Smooth muscle cell (in vitro differentiated cells): ENCODE results near the gene FCHO1. TPM values are rescaled to one million over a fixed set of nuclear protein-coding genes. Genes with fewer than 3 reads are reported as not detected.
"Not testable (repeated sequence)": the region's sequence is repeated elsewhere in the genome, so short reads cannot be mapped to it uniquely, and the experiment has no call there.

Source experiments
- DNase-seq: peaks from one replicate; lab custom pipeline; 2025; ENCODE audit not compliant: unreplicated experiment; lab: John Stamatoyannopoulos, UW
- H2AFZ ChIP-seq: fragments of 200-600 bp; sonication (generic); 2 replicates; pipeline ENCODE4 v1.6.0; 2016; ENCODE audit warnings: antibody characterized with exemption, low read depth, mild to moderate bottlenecking
- H3F3A ChIP-seq: fragments of 200-600 bp; sonication (generic); 2 replicates; pipeline ENCODE4 v1.6.0; 2017; ENCODE audit warnings: antibody characterized with exemption, low read depth
- H3K27ac ChIP-seq: fragments of 200-600 bp; sonication (generic); 2 replicates; pipeline ENCODE4 v1.5.1; 2016; ENCODE audit warnings: low read depth, mild to moderate bottlenecking
- H3K27me3 ChIP-seq: fragments of 200-600 bp; sonication (generic); 2 replicates; pipeline ENCODE4 v1.6.1; 2016; ENCODE audit warnings: low read depth, mild to moderate bottlenecking
- H3K36me3 ChIP-seq: fragments of 200-600 bp; sonication (generic); 2 replicates; pipeline ENCODE4 v1.5.1; 2016; ENCODE audit warnings: low read depth
- H3K4me1 ChIP-seq: fragments of 200-600 bp; sonication (generic); 2 replicates; pipeline ENCODE4 v1.5.1; 2016; ENCODE audit warnings: low read depth
- H3K4me2 ChIP-seq: fragments of 200-600 bp; sonication (generic); 2 replicates; pipeline ENCODE4 v1.6.0; 2016; ENCODE audit warnings: mild to moderate bottlenecking
- H3K4me3 ChIP-seq: fragments of 200-600 bp; sonication (generic); 2 replicates; pipeline ENCODE4 v1.5.1; 2016; ENCODE audit warnings: mild to moderate bottlenecking
- H3K79me2 ChIP-seq: fragments of 200-600 bp; sonication (generic); 2 replicates; pipeline ENCODE4 v1.6.0; 2016; ENCODE audit warnings: low read depth, mild to moderate bottlenecking
- H3K9ac ChIP-seq: fragments of 200-600 bp; sonication (generic); 2 replicates; pipeline ENCODE4 v1.6.0; 2016; ENCODE audit warnings: low read depth
- H3K9me3 ChIP-seq: fragments of 200-600 bp; sonication (generic); replicated peaks from 2 replicates; pipeline ENCODE4 v1.5.1; 2016; ENCODE audit warnings: low read depth
- H4K20me1 ChIP-seq: fragments of 200-600 bp; sonication (generic); 2 replicates; pipeline ENCODE4 v1.6.0; 2016; ENCODE audit warnings: low read depth
- CTCF ChIP-seq: fragments of 200-600 bp; sonication (generic); IDR thresholded peaks from 2 replicates; pipeline ENCODE4 v1.5.1; 2017; ENCODE audit warnings: borderline replicate concordance, mild to moderate bottlenecking, antibody characterized with exemption; ENCODE audit not compliant: insufficient read depth, poor library complexity, severe bottlenecking
- WGBS: methylation state at CpG from one replicate; pipeline ENCODE4 v1.1.7; 2016; ENCODE audit warnings: low lambda C conversion rate; 5-methylcytosine and 5-hydroxymethylcytosine counted together
- polyA plus RNA-seq: library from polyadenylated mRNA; unstranded; fragments of >200 nt; fragmentation: Nextera tagmentation; extraction: Ambion mirVana; gene quantifications from 2 replicates; pipeline ENCODE4 v1.2.1, GENCODE V29; 2016
- total RNA-seq: library from RNA; depleted of rRNA; stranded (reverse); fragments of >200 nt; gene quantifications from 2 replicates; pipeline ENCODE4 v1.2.3, GENCODE V29; 2014

FCHO1 gene
- total and polyA plus RNA-seq, 2 experiments from 2014 or later = 1.0 to 5.3 TPM

- 70% methylated on average over 1 of the region's 1 CpG for WGBS
- no peaks in the 10 kb centered on the region for H3K36me3 ChIP-seq
- H3K4me2 ChIP-seq = no peak overlapping the region
- H3K79me2 ChIP-seq = no peaks in the 10 kb centered on the region
- no peaks in the 10 kb centered on the region for H3K9me3 ChIP-seq
- H3K4me1 ChIP-seq = no peaks in the 10 kb centered on the region
- H3K27me3 ChIP-seq = peaks cover 36% of the 10 kb centered on the region
- H3F3A ChIP-seq = no peaks in the 10 kb centered on the region
- peak overlapping the region; percentile 23 for H3K4me3 ChIP-seq
- H3K27ac ChIP-seq = peak overlapping the region; percentile 13
- no peak for TF ChIP-seq CTCF
- DNase-seq = no peak
- no peak overlapping the region for H3K9ac ChIP-seq
- no peak overlapping the region for H2AFZ ChIP-seq
- H4K20me1 ChIP-seq = no peaks in the 10 kb centered on the region
Measured at GRCh38 chr19:17796838-17797423, 45.7 kb downstream of the FCHO1 start.

GRCh38 chr19:17797424-17798201 is 46.3 kb downstream of the FCHO1 start:
- no peak overlapping the region for H3K4me3 ChIP-seq
- H3K36me3 ChIP-seq = no peaks in the 10 kb centered on the region
- no peaks in the 10 kb centered on the region for H4K20me1 ChIP-seq
- H3F3A ChIP-seq = no peaks in the 10 kb centered on the region
- no peaks in the 10 kb centered on the region for H3K4me1 ChIP-seq
- H3K9me3 ChIP-seq = no peaks in the 10 kb centered on the region
- peak overlapping the region; percentile 13 for H3K27ac ChIP-seq
- no peaks in the 10 kb centered on the region for H3K79me2 ChIP-seq
- H2AFZ ChIP-seq = no peak overlapping the region
- H3K9ac ChIP-seq = no peak overlapping the region
- no peak overlapping the region for H3K4me2 ChIP-seq
- 68% methylated on average over 11 of the region's 11 CpGs for whole genome bisulfite sequencing
- no peak for DNase-seq
- peaks cover 36% of the 10 kb centered on the region for H3K27me3 ChIP-seq
- no peak for TF ChIP-seq CTCF

DNA sequence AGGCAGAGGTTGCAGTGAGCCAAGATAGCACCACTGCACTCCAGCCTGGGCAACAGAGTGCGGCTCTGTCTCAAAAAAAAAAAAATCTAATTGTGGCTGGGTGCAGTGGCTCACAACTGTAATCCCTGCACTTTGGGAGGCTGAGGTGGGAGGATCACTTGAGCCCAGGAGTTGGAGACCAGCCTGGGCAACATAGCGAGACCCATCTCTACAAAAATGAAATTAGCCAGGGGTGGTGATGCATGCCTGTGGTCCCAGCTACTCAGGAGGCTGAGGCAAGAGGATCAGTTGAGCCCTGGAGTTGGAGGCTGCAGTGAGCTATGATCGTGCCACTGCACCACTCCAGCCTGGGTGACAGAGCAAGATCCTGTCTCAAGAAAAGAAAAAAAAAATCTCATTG is 47.3 kb downstream of the FCHO1 start:
- H3K9ac ChIP-seq, H3K79me2 ChIP-seq, H3K9me3 ChIP-seq, H3K4me3 ChIP-seq, H2AFZ ChIP-seq, H3K4me1 ChIP-seq, H4K20me1 ChIP-seq, DNase-seq, H3K4me2 ChIP-seq, H3K27ac ChIP-seq, H3K36me3 ChIP-seq, H3F3A ChIP-seq: not testable (repeated sequence)
- WGBS = 93% methylated on average over 3 of the region's 3 CpGs
- peaks cover 32% of the 10 kb centered on the region for H3K27me3 ChIP-seq

DNA sequence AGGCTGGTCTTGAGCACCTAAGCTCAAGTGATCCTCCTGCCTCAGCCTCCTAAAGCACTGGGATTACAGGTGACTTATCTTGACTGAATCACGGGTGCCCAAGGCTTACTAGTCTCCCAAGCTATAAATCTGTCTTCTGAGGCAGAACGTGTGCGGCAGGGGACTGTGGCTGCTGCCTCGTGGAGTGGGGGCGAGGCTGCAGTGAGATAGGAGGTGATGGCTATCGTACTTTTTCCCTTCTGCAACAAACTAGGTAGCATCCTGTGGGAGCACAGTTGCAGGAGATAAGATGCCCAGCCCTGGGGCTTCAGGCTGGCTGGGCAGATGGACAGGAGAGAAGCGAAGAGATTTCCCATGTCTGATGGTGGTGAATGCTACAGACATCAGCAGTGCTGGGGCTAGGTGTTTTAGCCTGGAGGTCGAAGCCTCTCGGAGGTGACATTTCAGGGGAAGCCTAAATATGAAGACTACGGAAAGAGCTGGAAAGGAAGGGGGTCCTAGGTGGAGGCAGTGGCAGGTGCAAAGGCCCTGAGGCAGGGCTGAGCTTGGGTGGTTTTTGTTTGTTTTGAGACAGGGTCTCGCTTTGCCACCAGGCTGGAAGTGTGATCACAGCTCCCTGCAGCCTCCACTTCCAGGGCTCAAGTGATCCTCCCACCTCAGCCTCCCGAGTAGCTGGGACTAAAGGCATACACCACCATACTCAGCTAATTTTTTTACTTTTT is 51.0 kb downstream of the FCHO1 start:
- 78% methylated on average over 12 of the region's 12 CpGs for WGBS

More for the DNA sequence above, 51.0 kb downstream of the FCHO1 start:
- Histone ChIP-seq H3F3A (no peaks in the 10 kb centered on the region), H3K27ac (no peak overlapping the region), H3K79me2 (no peaks in the 10 kb centered on the region), H2AFZ (no peak overlapping the region), H4K20me1 (no peaks in the 10 kb centered on the region), H3K4me2 (no peak overlapping the region), H3K27me3 (no peaks in the 10 kb centered on the region), H3K36me3 (no peaks in the 10 kb centered on the region), H3K4me1 (no peaks in the 10 kb centered on the region), H3K9ac (no peak overlapping the region), H3K4me3 (no peak overlapping the region), H3K9me3 (no peaks in the 10 kb centered on the region)
- no peak for TF ChIP-seq CTCF
- DNase-seq = no peak
